Measurements from ENCODE around the gene PEX11A. TPM values are rescaled to one million over a fixed set of nuclear protein-coding genes. Genes with fewer than 3 reads are reported as not detected.

PEX11A gene
- total RNA-seq, 1 donor from 2014 or later = 34.2 TPM

- intact Hi-C loops (cut with DNase I) = loop anchor here (5.0 kb wide), 1 partner anchor 43 kb away; the partner anchor contains the start of genes PEX11A and WDR93
- TF ChIP-seq CTCF (IDR thresholded peaks at IDR 0.05) = no peak
- Histone ChIP-seq H3K27me3 (no peaks in the 10 kb centered on the region), H3K27ac (no peak overlapping the region), H3K4me1 (peaks cover 3 to 6% of the 10 kb centered on the region in 2 donors), H3K36me3 (peaks cover 31 to 37% of the 10 kb centered on the region in 2 donors), H3K4me3 (no peak overlapping the region), H3K9me3 (no peaks in the 10 kb centered on the region)
- peak in 1 of 2 donors; percentile 59 for DNase-seq (ENCODE audit: low spot score in 2 of 2)
Measured at GRCh38 chr15:89649716-89650115, 40.8 kb downstream of the PEX11A start.

- Histone ChIP-seq H3K36me3 (peaks cover 33 to 39% of the 10 kb centered on the region in 2 donors), H3K27ac (no peak overlapping the region), H3K27me3 (no peaks in the 10 kb centered on the region), H3K9me3 (no peaks in the 10 kb centered on the region), H3K4me1 (peaks cover 0 to 6% of the 10 kb centered on the region in 2 donors), H3K4me3 (no peak overlapping the region)
- DNase-seq (ENCODE audit: low spot score in 2 of 2) = peak in 1 of 2 donors; percentile 39
- TF ChIP-seq CTCF (IDR thresholded peaks at IDR 0.05) = no peak
- intact Hi-C loops (cut with DNase I) = loop anchor here (5.0 kb wide), 1 partner anchor 43 kb away; the partner anchor contains the start of genes PEX11A and WDR93
Measured at GRCh38 chr15:89649013-89649625, 41.4 kb downstream of the PEX11A start.

- Histone ChIP-seq H3K9me3 (no peaks in the 10 kb centered on the region), H3K27me3 (no peaks in the 10 kb centered on the region), H3K36me3 (peaks cover 37 to 42% of the 10 kb centered on the region in 2 donors), H3K27ac (no peak overlapping the region), H3K4me1 (peaks cover 0 to 5% of the 10 kb centered on the region in 2 donors), H3K4me3 (no peak overlapping the region)
- intact Hi-C loops (cut with DNase I) = loop anchor here (5.0 kb wide), 1 partner anchor 44 kb away; the partner anchor contains the start of genes PEX11A and WDR93
- peak in 1 of 2 donors; percentile 58 for DNase-seq (ENCODE audit: low spot score in 2 of 2)
- TF ChIP-seq CTCF (IDR thresholded peaks at IDR 0.05) = no peak
Measured at GRCh38 chr15:89648106-89649012, 42.2 kb downstream of the PEX11A start.

GRCh38 chr15:89647191-89647851, 43.2 kb downstream of the PEX11A start:
- no peaks in the 10 kb centered on the region for H3K27me3 ChIP-seq
- H3K36me3 ChIP-seq = peaks cover 34 to 45% of the 10 kb centered on the region in 2 donors
- H3K4me3 ChIP-seq = no peak overlapping the region
- peak; percentile 74 to 94 (median 87) for TF ChIP-seq CTCF (IDR thresholded peaks at IDR 0.05)
- H3K4me1 ChIP-seq = peaks cover 0 to 3% of the 10 kb centered on the region in 2 donors
- H3K9me3 ChIP-seq = no peaks in the 10 kb centered on the region
- H3K27ac ChIP-seq = no peak overlapping the region
- peak in 1 of 2 donors; percentile 88 for DNase-seq (ENCODE audit: low spot score in 2 of 2)
- intact Hi-C loops (cut with DNase I) = loop anchor here (2.0 to 5.0 kb wide), 2 partner anchors 45 to 103 kb away; partner anchors contain the start of genes MESP1, PEX11A and WDR93

All from ascending aorta (tissue), 2 donors.